Activated CD4-positive, alpha-beta memory T cell treated with anti-CD3 and anti-CD28 coated beads for 36 hours (primary cell): ENCODE data around the gene UGT1A7. TPM values are rescaled to one million over a fixed set of nuclear protein-coding genes. Genes with fewer than 3 reads are reported as not detected.

Source experiments
- CTCF ChIA-PET: fragments of 350-600 bp; sonication (Branson Sonifier 250); formaldehyde crosslinking; loops from one replicate; lab custom pipeline; 2021; ENCODE audit warnings: antibody characterized with exemption, inconsistent platforms; lab: Charles Lee
- POLR2A ChIA-PET: fragments of 350-600 bp; sonication (Branson Sonifier 250); formaldehyde crosslinking; loops from one replicate; lab custom pipeline; 2021; ENCODE audit warnings: antibody characterized with exemption; lab: Charles Lee
- DNase-seq: peaks from one replicate; pipeline ENCODE4 v3.0.0-alpha.2; 2020
- H3K27ac Mint-ChIP-seq: one replicate; pipeline ENCODE4 v1.8.0; 2021; ENCODE audit warnings: mixed read lengths
- H3K27me3 Mint-ChIP-seq: one replicate; pipeline ENCODE4 v1.8.0; 2021; ENCODE audit warnings: mixed read lengths
- H3K36me3 Mint-ChIP-seq: one replicate; pipeline ENCODE4 v1.8.0; 2021; ENCODE audit warnings: mixed read lengths
- H3K4me1 Mint-ChIP-seq: one replicate; pipeline ENCODE4 v1.8.0; 2021; ENCODE audit warnings: low read depth, mixed read lengths
- H3K4me3 Mint-ChIP-seq: one replicate; pipeline ENCODE4 v1.8.0; 2021; ENCODE audit warnings: mild to moderate bottlenecking, mixed read lengths
- H3K9me3 Mint-ChIP-seq: one replicate; pipeline ENCODE4 v1.8.0; 2021; ENCODE audit warnings: mixed read lengths
- intact Hi-C: fragments of 100-400 bp; cut with micrococcal nuclease; formaldehyde crosslinking; loops from one replicate; pipeline ENCODE4 v1.15.1; 2023
- total RNA-seq, 2 experiments: library from RNA; stranded (reverse); gene quantifications; one replicate each; pipeline ENCODE4 v1.2.3, GENCODE V29; 2021

The UGT1A7 gene
- total RNA-seq, 2 experiments from 2014 or later = not detected

DNA sequence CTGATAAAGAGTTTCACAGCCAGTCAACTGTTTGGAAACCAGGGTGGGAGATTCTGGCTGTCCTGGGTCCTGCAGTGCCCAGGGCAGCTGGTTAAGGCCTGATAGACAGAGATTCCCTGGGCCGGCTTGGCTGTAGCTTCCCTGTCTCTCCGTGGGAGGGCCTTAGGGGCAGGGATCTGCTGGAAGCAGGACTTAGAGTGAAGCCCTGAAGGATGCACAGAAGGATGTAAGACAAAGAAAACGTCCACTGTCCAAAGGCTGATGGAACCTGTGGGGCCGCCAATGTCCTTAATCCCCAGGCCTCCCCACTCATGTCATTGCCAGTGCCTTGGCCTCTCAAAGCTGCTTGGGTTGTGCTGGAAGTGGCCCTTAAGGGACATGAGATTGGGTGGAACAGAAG, 129.4 kb downstream of the UGT1A7 start:
- ChIA-PET POLR2A (no interaction called here), CTCF (no interaction called here)
- no peak overlapping the region for H3K27ac Mint-ChIP-seq
- no peaks in the 10 kb centered on the region for H3K36me3 Mint-ChIP-seq
- H3K4me1 Mint-ChIP-seq = no peaks in the 10 kb centered on the region
- no peak overlapping the region for H3K4me3 Mint-ChIP-seq
- H3K27me3 Mint-ChIP-seq = peaks cover 6% of the 10 kb centered on the region
- DNase-seq = peak; percentile 4
- H3K9me3 Mint-ChIP-seq = no peaks in the 10 kb centered on the region
- intact Hi-C loops = no loop called here

DNA sequence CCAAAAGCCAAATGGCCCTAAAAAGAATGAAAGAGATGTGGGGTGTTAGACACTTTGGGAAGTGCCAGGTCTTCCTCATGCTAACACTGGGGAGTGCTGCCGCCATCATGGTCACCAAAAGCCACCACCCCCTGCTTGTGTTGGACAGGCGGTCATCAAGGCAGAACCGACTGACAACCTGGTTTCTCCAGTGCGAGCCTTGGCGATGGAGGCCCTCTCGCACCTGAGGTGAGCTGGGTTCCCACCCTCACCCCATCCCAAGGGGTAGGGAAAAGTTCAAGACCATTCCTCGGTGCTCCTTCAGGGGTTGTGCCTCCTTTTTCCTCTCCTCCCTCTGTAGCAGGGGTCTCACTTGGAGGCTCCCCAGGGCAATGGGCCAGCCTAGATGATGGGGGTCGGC, 130.0 kb downstream of the UGT1A7 start:
- ChIA-PET CTCF (no interaction called here), POLR2A (no interaction called here)
- Mint-ChIP-seq H3K27ac (no peak overlapping the region), H3K27me3 (peaks cover 6% of the 10 kb centered on the region), H3K9me3 (no peaks in the 10 kb centered on the region), H3K4me3 (no peak overlapping the region), H3K36me3 (no peaks in the 10 kb centered on the region), H3K4me1 (no peaks in the 10 kb centered on the region)
- peak; percentile 1 for DNase-seq
- intact Hi-C loops = no loop called here

DNA sequence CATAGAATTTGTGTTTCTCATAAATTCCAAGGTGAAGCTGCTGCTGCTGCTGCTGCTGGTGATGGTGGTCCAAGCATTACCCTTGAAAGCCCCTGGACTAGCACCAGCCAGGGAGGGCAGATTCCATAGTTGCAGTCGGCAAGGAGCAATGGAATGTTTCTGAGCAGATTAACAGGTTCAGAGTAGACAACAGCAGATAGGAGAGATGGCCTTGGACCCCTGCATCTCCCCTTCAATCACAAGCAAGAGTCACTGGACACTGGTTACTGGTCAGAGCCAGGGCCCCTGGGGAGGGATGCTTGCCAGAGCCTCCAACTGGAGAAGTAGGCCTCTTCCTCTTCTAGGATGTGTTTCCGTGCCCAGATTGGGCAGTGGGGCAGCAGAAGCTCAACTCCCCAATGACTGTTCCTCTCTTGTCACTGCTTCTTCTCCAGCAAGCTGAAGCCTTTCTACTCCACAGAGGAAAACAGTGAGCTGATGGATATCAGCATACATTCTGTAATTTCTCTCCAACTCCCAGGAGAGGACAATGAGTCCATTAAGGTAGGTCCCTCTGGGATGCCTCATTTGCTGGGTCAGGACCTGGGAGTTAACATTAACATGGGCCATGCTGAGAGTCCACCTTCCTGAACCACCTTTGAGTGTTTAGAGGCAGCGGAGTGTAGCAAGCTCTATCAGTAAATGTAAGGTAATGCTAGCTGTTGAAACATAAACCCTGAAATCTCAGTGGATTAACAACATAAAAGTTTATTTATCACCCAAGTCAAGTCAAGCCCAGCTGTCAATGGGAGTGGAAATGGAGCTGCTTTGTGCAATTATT, 131.7 kb downstream of the UGT1A7 start:
- no peaks in the 10 kb centered on the region for H3K4me1 Mint-ChIP-seq
- POLR2A ChIA-PET = no interaction called here
- peaks cover 7% of the 10 kb centered on the region for H3K27me3 Mint-ChIP-seq
- no peak overlapping the region for H3K27ac Mint-ChIP-seq
- DNase-seq = no peak
- CTCF ChIA-PET = no interaction called here
- H3K9me3 Mint-ChIP-seq = no peaks in the 10 kb centered on the region
- no peaks in the 10 kb centered on the region for H3K36me3 Mint-ChIP-seq
- H3K4me3 Mint-ChIP-seq = no peak overlapping the region
- intact Hi-C loops = no loop called here

DNA sequence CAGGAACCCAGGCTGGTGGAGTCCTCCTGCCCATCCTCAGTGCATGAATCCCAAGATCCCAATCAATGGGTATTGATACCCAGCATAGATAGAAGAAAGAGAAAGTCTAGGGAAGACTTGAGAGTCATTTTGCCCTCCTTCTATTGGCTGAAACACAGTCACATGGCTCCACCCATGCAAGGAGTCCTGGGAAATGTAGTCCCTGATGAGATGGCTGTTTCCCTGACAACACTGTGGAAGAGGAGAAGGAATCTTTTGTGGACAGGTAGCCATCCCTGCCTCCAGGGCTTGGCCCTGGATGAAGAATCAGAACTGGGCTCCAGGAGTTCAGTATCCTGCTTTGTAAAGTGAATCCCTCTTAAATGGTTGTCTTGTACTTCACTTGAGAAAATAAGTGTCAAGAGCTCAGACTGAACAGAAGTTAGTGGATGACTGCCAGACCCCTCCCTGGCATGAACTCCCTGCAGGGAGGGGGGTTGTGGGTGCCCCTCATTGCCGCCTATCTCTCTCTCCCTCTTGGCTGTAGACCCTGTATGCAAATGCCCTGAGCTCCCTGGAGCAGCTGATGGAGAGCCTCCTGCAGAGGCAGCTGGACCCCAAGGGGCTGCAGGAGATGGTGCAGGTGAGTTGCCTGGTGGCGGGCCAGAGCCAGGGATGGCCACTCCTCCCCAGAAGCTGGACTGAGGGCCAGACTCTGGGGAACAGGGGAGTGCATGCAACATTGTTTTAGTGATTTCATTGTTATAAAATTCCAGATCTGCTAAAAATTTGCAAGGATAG, 132.5 kb downstream of the UGT1A7 start:
- peaks cover 7% of the 10 kb centered on the region for H3K27me3 Mint-ChIP-seq
- H3K4me1 Mint-ChIP-seq = no peaks in the 10 kb centered on the region
- DNase-seq = no peak
- no peak overlapping the region for H3K27ac Mint-ChIP-seq
- ChIA-PET POLR2A (no interaction called here), CTCF (no interaction called here)
- H3K9me3 Mint-ChIP-seq = no peaks in the 10 kb centered on the region
- intact Hi-C loops = no loop called here
- no peaks in the 10 kb centered on the region for H3K36me3 Mint-ChIP-seq
- no peak overlapping the region for H3K4me3 Mint-ChIP-seq

DNA sequence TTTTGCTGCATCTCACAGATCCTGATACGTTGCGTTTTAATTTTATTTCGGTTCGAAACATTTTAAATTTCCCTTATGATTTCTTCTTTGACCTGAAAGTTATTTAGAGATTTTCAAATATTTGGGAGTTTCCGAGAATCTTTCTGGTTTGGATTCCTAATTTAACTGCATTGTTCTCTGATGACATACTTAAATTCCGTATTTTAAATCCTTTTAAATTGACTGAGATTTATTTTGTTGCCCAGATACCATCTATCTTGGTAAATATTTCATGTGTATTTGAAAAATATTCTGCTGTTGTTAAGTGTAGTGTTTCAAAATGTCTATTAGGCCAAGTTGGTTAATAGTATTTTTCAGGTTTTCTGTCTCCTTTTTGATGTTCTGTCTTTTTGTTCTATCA, 134.2 kb downstream of the UGT1A7 start:
- H3K4me1 Mint-ChIP-seq = no peaks in the 10 kb centered on the region
- H3K27me3 Mint-ChIP-seq = peaks cover 4% of the 10 kb centered on the region
- no peak overlapping the region for H3K27ac Mint-ChIP-seq
- H3K4me3 Mint-ChIP-seq = no peak overlapping the region
- no peaks in the 10 kb centered on the region for H3K36me3 Mint-ChIP-seq
- DNase-seq = no peak
- ChIA-PET POLR2A (no interaction called here), CTCF (no interaction called here)
- intact Hi-C loops = no loop called here
- no peaks in the 10 kb centered on the region for H3K9me3 Mint-ChIP-seq

DNA sequence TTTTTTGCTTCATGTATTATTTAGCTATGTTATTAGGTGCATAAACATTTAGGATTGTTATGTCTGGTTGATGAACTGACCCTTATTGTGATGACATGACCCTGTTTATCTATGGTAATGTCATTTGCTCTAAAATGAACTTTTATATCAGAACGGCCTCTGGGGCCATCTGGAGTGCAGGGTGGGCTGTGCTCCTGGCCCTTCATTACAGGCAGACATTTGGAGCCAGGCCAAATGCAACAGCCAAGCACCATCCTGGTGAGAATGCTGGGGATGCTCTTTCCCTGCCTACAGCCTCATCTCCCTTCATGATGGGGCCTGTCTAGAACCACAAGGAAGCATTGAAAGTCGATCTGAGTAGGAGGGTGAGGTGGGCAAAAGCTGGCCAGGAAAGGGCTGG, 134.6 kb downstream of the UGT1A7 start:
- Mint-ChIP-seq H3K4me3 (no peak overlapping the region), H3K27me3 (peaks cover 3% of the 10 kb centered on the region), H3K4me1 (no peaks in the 10 kb centered on the region), H3K9me3 (no peaks in the 10 kb centered on the region), H3K27ac (no peak overlapping the region), H3K36me3 (no peaks in the 10 kb centered on the region)
- DNase-seq = no peak
- POLR2A ChIA-PET = no interaction called here
- intact Hi-C loops = no loop called here
- CTCF ChIA-PET = no interaction called here

DNA sequence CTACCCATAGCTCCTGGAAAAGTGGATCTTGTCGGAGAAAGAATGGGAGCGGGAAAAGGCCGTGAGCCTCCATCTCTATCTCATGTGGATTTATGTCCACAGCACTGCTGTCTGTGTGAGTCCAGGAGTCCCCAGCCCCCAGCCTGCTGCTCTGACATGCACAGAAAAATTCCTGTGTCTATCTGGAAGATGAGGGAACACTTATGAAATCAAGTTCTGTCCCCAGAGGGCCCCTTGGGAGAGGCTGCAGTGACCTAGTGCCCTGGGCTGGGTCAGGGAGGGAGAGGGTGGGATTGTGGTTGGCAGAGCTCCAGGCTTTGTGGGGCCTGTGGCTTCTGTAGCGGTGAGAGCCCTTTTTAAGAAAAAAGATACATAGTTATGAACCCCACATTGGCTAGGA, 135.1 kb downstream of the UGT1A7 start:
- CTCF ChIA-PET = no interaction called here
- H3K27me3 Mint-ChIP-seq = peaks cover 3% of the 10 kb centered on the region
- no peak overlapping the region for H3K27ac Mint-ChIP-seq
- intact Hi-C loops = no loop called here
- DNase-seq = no peak
- H3K36me3 Mint-ChIP-seq = no peaks in the 10 kb centered on the region
- POLR2A ChIA-PET = no interaction called here
- no peaks in the 10 kb centered on the region for H3K4me1 Mint-ChIP-seq
- no peaks in the 10 kb centered on the region for H3K9me3 Mint-ChIP-seq
- no peak overlapping the region for H3K4me3 Mint-ChIP-seq

DNA sequence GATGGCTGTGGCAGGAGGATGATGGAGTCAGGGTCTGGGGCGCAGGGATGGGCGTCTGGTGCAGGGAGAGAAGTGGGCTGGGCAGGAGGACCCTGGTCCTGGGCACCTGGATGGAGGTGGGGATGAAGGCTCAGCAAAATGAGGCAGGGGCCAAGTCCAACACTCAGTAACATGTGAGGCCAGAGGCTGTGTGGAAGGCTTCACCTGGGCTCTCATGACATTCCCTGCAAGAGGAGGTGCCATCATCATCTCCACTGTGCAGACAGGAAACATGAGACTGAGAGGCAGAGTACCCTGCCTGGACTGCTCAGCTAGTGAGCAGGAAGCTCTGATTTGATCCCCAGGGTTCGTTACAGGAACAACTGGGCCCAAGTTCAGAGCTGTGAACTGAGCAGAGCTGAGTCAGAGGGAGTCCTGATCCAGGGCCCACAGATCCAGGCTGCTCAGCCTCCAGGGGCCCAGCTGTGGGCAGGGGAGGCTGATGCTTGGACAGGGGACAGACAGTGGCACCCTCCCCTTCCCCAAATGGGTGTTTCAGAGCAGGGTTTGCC, 135.7 kb downstream of the UGT1A7 start:
- Mint-ChIP-seq H3K27me3 (peaks cover 3% of the 10 kb centered on the region), H3K36me3 (no peaks in the 10 kb centered on the region), H3K9me3 (no peaks in the 10 kb centered on the region), H3K4me1 (no peaks in the 10 kb centered on the region), H3K27ac (no peak overlapping the region), H3K4me3 (no peak overlapping the region)
- CTCF ChIA-PET = no interaction called here
- DNase-seq = no peak
- POLR2A ChIA-PET = no interaction called here
- intact Hi-C loops = no loop called here

DNA sequence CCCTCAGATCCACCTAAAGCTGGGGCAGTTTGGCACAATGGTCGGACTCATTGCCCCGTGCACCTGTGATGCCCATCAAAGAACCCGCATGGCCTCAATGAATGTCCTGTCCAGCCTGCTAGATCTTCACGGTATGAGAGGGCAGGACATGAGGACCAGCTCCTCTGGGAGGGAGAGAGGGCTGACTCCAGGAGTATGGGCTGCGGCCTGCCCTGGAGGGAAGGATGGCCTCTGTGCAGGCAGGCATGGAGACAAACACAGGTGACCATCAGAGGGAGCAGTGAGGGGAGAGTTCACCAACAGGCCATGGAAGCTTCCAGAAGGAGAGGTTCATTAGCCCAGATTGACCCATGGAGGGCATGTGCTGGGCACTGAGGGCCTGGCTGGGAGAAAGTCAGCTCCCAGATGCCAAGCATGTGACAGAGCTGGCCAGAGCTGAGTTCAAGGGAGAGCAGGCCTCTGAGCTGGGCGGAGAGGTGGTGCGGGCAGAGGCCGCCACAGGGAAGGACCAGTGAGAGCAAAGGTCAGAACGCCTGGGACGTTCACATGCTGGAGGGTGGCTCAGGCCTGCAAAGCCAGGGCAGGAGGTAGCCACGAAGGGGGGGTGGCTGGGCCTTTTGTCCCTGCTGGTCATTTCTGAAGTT, 136.4 kb downstream of the UGT1A7 start:
- Mint-ChIP-seq H3K9me3 (no peaks in the 10 kb centered on the region), H3K27ac (no peak overlapping the region), H3K36me3 (no peaks in the 10 kb centered on the region), H3K27me3 (peaks cover 3% of the 10 kb centered on the region), H3K4me1 (no peaks in the 10 kb centered on the region), H3K4me3 (no peak overlapping the region)
- CTCF ChIA-PET = no interaction called here
- intact Hi-C loops = no loop called here
- DNase-seq = peak; percentile 5
- POLR2A ChIA-PET = no interaction called here

DNA sequence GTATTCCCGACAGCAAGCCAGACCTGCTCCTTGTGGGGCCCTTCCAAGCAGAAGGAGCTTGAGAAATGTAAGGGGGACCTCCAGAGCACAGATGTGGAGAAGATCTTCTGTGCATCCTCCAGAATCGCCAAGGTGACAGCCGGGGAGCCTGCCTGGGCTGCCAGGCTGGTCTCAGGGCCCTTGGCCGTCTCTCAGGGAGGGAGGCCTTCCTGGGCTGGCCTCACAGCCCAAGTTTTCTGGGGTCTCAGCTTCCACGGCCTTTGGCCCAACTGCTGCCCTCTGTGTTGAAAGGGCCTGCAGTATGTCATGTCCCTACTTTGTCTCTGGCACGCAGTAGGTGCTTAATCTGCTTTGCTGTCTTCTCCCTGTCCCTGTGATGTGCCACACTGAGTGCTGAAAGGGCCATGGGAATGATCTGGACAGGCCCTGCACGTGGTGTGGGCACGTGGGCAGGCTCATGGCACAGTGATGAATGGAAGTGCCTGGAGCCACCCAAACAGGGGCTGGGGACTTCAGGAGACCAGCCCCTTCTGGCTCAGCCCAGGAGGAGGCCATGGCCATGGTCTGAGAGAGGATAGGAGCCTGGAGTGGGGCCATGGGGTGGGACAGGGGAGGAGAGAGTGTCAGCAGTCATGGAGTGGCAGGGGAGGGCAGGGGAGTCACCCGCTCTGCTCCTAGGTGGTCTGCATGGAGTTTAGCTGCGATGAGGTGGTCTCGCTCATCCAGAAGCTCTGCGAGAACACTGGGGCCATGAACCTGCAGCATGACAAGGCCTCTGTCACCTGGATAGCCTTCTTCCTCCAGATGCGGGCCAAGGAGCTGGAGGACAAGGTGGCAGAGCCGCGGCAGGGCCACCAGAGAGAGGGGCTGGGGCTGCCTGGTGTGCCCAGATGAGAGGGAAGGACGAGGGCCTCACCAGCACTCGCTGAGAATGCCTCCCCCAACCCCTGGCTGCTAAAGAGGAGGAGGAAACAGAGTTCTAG, 137.2 kb downstream of the UGT1A7 start:
- Mint-ChIP-seq H3K4me1 (no peaks in the 10 kb centered on the region), H3K27ac (no peak overlapping the region), H3K4me3 (no peak overlapping the region), H3K9me3 (no peaks in the 10 kb centered on the region), H3K27me3 (peaks cover 3% of the 10 kb centered on the region), H3K36me3 (no peaks in the 10 kb centered on the region)
- ChIA-PET POLR2A (no interaction called here), CTCF (no interaction called here)
- DNase-seq = peak; percentile 3
- intact Hi-C loops = no loop called here

DNA sequence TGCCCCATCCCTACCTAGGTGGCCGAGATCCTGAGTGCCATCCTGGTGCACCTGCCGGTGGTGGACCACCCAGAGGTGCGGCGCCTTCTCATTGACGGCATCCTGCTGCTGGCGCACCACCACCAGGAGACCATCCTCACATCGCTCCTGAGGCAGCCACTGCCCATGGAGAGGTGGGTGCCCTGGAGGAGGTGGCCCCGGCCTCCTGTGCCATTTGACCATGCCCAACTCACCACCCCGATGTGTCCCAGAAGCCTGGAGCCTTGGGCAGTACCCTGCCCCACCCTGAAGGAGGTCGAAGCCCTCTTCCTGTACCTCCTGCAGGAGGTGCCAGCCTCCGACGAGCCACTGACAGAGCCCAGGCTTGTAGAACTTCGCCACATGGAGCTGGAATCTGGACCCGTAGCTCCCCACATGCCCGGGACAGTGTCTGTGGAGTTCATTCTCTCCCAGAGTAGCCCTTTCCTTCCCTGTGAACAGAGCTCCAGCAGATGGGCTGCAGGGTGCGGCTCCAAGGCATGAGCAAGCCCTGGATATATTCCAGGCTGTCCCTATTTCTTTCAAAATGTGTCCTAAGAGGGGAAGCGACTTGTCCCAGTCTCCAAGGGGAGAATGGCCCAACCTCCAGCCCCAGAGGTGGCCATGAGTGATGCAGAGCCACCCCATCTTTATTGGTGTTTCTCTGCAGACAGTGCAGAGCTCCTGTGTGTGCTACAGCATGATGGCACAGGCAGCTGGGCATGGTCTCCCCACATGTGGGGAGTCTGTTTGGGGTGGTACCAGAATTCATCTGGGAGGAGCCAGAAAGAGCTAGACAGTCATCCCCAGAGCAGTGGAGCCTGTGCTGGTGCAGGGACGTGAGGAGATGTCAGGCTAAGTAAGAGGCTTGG, 138.4 kb downstream of the UGT1A7 start:
- ChIA-PET CTCF (no interaction called here), POLR2A (no interaction called here)
- no peak overlapping the region for H3K27ac Mint-ChIP-seq
- H3K27me3 Mint-ChIP-seq = peaks cover 3% of the 10 kb centered on the region
- no peaks in the 10 kb centered on the region for H3K4me1 Mint-ChIP-seq
- no peaks in the 10 kb centered on the region for H3K9me3 Mint-ChIP-seq
- peak; percentile 6 for DNase-seq
- intact Hi-C loops = no loop called here
- no peak overlapping the region for H3K4me3 Mint-ChIP-seq
- H3K36me3 Mint-ChIP-seq = no peaks in the 10 kb centered on the region
